HCEC 1CT (cell line): ENCODE measurements around the gene CC2D1B.

Experiments used
- DNase-seq: peaks from one replicate; pipeline ENCODE4 v3.0.0-alpha.2; 2017

Gene CC2D1B

GRCh38 chr1:52358851-52359497, 7.0 kb downstream of the CC2D1B start:
- no peak for DNase-seq

DNA sequence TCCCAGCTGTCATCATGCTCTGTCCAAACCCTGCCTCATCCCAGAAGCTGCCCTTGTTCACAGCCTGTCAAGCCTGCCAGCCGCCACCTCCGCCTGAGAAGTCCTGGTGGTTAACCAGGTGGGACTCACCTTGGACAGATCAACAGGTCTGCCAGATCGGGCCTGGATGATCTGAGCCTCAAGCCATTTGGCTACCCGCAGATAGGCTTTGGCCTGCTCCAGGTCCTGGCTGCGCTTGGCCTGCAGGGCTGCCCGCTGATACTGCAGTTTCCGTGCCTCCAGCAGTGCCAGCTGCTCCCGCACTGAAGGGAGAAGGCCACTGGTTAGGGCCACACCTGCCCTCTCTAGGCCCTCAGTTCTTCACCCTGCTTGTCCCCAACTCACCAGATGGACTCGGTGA, 8.6 kb downstream of the CC2D1B start:
- DNase-seq, result no peak

GRCh38 chr1:52356818-52357355, 9.1 kb downstream of the CC2D1B start:
- DNase-seq, result no peak

GRCh38 chr1:52355847-52356505, 10.0 kb downstream of the CC2D1B start:
- DNase-seq, result no peak

- no peak for DNase-seq
These were observed 10.6 kb downstream of the CC2D1B start for GRCh38 chr1:52355436-52355835.

DNA sequence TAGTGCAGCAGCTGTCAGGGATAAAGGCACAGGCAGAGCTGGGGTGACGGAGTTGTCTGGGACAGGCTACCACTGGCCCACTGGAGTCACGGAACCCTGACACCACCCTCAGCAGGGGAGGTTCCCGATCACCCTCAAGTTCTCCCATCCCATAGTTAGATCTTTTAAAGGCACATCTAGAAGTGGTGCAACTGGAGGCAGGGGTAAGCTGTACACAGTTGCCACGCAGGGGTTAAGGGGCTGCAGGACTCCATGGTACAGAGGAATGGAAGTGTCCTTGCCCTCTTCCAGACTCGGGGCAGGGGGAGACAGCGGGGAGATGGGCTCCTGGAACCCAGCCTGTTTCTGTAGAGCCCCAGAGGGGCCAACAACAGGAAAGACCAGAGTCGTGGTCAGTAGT, 13.3 kb downstream of the CC2D1B start:
- DNase-seq, result no peak

DNA sequence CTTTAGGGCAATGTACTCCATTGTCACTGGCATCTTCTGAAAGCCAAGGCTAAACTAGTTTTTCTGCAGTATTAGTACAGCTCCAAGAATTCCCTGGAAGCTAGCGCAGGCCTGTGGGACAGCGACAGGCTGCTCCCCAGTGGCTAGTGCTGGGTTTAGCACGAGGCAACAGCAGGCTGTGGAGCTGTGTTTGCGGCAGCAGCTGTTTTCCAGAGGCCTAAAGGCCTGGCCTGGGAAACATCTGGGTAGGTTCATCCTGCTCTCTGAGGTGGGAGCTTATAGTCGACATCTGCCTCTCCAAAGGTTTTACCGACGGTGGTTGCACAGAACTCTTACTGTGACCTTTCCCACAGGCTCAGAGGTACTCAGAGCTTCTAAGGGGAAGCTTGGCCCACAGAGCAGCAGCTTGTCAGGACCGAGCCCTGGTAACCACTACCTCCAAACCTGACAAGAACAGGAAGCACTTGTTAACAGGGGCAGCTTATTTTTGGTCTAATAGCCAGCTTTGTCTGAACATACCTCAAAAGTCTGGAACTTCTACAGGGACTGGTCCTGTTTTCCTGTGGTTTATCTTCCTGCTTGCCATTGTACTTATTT, 17.2 kb downstream of the CC2D1B start:
- peak; percentile 13 for DNase-seq

DNA sequence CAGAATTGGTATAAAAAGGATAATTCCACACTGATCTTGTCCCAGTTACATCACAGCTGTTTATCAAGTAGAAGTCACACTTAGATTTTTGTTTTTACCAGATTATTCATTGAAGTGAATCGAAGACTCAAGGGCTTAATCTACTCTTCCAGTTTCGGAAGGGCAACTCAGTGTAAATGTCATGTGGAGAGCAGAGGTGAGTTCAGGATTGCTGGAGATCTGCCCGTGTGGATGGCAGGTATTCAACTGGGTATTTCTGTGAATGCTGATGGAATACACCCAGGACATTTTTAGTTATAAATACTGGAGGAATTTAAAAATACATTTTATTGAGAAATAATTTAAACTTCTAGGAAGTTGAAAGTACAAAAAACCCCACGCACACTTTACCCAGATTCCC, 19.4 kb downstream of the CC2D1B start:
- DNase-seq, result no peak

GRCh38 chr1:52345252-52345651, 20.8 kb downstream of the CC2D1B start:
- DNase-seq, result no peak

DNA sequence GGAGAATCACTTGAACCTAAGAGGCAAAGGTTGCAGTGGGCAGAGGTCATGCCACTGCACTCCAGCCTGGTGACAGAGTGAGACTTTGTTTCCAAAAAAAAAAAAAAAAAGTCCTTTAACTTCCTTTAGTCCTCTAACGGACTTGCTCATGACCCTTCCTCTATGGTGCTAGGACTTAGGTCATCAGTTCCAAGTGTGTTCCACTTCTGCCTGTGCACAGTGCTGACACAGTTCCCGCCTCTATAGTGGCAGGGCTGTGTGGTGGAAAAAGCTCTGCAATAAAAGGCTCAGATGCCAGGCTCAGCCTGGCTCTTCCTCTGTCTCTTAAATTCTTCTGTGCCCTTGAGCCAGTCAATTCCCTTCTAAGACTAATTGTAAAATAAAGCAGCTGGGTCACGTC, 22.0 kb downstream of the CC2D1B start:
- no peak for DNase-seq

DNA sequence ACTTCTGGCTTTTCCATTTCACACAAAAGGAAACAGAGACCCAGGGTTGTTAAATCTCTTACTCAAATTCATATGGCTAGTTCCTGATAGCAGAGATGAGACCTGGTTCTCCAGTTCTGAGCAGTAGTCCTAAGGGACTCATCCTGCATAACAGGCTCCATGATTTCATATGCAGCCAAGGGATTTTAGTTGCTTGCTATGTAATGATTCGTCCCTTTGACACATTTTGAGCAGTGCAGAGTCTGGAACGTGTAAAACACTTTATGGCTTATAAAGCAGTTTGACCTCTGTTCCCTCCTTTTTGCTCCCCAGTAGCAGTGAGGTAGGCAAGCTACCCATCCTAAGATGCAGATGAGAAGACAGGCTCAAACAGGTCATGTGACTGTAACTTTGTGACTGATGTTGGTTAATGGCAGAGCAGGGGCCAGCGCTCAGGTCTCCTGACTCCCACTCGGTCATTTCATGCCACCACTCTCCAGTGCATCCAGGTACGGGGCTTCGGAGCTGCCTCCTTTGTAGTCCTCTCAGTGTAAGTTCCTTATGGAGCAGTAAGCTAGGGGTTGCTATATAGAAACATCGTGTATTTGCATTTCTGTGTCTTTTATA, 24.2 kb downstream of the CC2D1B start:
- no peak for DNase-seq

GRCh38 chr1:52337439-52337838, 28.6 kb downstream of the CC2D1B start:
- no peak for DNase-seq

DNA sequence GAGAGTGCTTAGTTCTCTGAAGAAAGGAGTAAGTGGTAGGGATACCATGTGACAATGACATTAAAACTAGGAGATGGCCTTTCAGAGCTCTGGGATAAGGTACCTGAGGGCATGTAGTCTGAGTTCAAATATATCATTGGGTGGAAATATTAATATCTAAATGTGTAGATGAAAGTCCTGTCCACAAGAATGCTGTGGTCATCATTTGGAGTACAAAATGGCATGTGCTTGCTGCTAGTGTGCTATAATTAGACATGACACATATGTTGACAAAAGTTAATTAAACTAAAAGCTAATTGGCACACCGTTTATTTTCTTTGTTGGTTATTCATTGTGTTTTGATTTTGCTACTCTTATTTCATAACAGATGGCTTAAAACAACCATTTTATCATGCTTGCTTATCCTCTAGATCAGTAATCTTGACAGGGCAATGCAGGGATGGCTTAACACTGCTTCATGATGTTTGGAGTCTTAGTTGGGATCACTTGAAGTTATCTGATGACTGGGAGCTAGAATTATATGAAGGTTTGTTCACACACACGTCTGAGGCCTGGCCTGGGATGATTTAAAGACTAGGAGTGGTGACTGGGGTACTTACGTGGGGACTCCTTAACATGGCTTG, 31.0 kb downstream of the CC2D1B start:
- no peak for DNase-seq

- no peak for DNase-seq
These were observed 33.6 kb downstream of the CC2D1B start for GRCh38 chr1:52332411-52332810.

- DNase-seq, result no peak
These were observed 37.4 kb downstream of the CC2D1B start for GRCh38 chr1:52328615-52329014.

- no peak for DNase-seq
These were observed 40.2 kb downstream of the CC2D1B start for GRCh38 chr1:52325786-52326185.

DNA sequence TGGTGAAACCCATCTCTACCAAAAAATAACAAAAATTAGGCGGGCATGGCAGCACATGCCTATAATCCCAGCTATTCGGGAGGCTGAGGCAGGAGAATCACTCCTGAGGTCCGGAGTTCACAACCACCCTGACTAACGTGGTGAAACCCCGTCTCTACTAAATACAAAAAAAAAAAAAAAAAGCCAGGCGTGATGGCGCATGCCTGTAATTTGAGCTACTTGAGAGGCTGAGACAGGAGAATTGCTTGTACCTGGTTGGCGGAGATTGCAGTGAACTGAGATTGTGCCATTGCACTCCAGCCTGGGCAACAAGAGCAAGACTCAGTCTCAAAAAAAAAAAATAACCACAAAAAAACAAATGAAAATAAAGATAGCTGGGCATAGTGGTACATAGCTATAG, 42.3 kb downstream of the CC2D1B start:
- no peak for DNase-seq

DNA sequence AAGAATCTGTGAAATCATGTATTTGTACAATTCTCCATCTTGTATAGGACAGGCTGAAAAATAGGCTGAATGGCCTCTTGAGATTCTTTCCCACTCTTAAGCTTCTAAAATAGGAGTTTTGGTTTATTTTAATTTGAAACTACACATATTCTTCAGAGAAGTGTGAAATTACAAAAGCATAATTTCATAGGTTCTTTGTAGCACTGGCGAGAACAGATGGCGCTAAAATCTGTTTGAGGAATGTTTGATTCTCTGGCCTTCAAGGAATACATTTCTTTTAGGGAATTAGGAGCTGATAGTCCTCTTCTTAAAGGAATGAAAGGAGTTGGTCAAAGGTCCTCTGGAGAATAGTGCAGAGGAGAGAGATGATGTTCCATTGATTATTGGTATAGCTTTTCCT, 44.9 kb downstream of the CC2D1B start:
- no peak for DNase-seq

GRCh38 chr1:52306227-52307006, 59.6 kb downstream of the CC2D1B start:
- DNase-seq, result no peak

DNA sequence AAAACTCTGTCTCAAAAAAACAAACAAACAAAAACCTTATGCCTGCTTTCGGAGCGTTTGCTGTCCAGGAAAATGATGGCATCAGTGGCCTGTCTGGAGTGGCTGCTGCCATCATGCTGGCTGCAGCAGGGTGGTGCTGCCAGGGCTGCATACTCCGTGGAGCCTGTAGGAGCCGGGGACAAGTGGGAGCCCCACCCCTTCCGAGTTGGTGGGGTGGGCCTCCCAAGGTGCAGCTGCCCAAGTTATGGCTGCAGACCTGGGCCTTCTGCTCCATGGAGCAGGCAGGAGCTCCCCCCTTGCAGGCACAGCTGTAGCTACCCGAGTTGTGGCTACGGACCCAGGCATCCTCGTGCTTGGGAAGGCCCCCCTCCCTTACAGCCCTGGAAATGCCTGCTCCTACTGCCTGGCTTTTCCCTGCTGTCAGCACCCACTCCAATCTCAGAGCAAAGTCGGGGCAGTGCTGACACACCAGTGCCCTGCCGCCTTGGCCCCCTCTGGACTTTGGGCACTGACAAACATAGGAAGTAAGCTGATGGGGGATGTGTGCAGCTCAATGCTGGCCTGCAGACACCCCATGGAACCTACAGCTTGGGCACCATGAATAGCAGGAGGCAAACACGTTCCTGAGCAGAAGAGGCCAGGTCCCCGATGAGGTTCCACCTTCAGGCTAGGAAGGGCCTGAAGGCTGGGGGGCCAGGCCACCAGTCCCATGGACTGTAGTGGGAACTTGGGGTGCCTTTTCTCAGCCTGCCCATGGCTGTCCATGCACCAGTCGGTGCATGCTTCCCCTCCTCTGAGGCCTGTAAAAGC, 60.4 kb downstream of the CC2D1B start:
- no peak for DNase-seq
